GM12878 (cell line): ENCODE results near the gene MT1B. TPM values are rescaled to one million over a fixed set of nuclear protein-coding genes. Genes with fewer than 3 reads are reported as not detected.

Source experiments
- CEBPB ChIP-seq, 2 experiments: fragments of 150-350 bp in 1 of 2; IDR thresholded peaks; 2 replicates each; pipeline ENCODE4 v1.6.1; 2012 to 2014; ENCODE audit warnings: low read depth in 2 of 2, low read length in 2 of 2, borderline replicate concordance in 1 of 2, inconsistent platforms in 1 of 2
- CHD4 ChIP-seq: fragments of 200-600 bp; sonication (generic); IDR thresholded peaks from 2 replicates; pipeline ENCODE4 v1.6.1; 2016; ENCODE audit warnings: mild to moderate bottlenecking
- EED ChIP-seq: sonication (generic); IDR thresholded peaks from 2 replicates; pipeline ENCODE4 v1.6.1; 2016; ENCODE audit warnings: antibody characterized with exemption, low read depth
- FOXM1 ChIP-seq: IDR thresholded peaks from 2 replicates; pipeline ENCODE4 v1.6.1; 2012; ENCODE audit warnings: low read depth, mild to moderate bottlenecking, inconsistent platforms, low read length, moderate library complexity
- IKZF2 ChIP-seq, 2 experiments: fragments of 450-650 bp; IDR thresholded peaks; 2 replicates each; pipeline ENCODE4 v1.6.1; 2017; ENCODE audit warnings: mild to moderate bottlenecking in 2 of 2, moderate library complexity in 2 of 2
- NRF1 ChIP-seq: conservative IDR thresholded peaks from 2 replicates; pipeline ENCODE4 v1.6.1; 2011; ENCODE audit warnings: mild to moderate bottlenecking, low read depth, low read length, improper control_type of control experiment
- SMC3 ChIP-seq: IDR thresholded peaks from 2 replicates; pipeline ENCODE4 v1.6.1; 2011; ENCODE audit warnings: low read length, improper control_type of control experiment, borderline replicate concordance
- polyA plus RNA-seq, 11 experiments: library from polyadenylated mRNA; depleted of rRNA in 4 of 11; unstranded in 6 of 11; stranded (reverse) in 5 of 11; fragments of >200 nt; fragmentation: Nextera tagmentation in 4 of 11; fragmentation: Illumina TruSeq in 1 of 11; extraction: Ambion mirVana in 4 of 11; extraction: Trizol in 1 of 11; gene quantifications; 1 replicate in 1 of 11; 2 replicates in 10 of 11; pipeline versions ENCODE4 v1.2.1 to v1.2.3, GENCODE V29; 2011 to 2016; ENCODE audit warnings: inconsistent platforms in 2 of 11, missing spikeins in 2 of 11, low read depth in 1 of 11
- total RNA-seq, 4 experiments: library from RNA; depleted of rRNA in 3 of 4; stranded (reverse); fragments of >200 nt in 3 of 4; fragmentation: Illumina TruSeq in 1 of 4; extraction: Trizol in 1 of 4; gene quantifications; 2 replicates each; pipeline versions ENCODE4 v1.2.1 to v1.2.3, GENCODE V29; 2013 to 2021
- TF ChIP-seq, protein P1 (sequence below): fragments of 450-650 bp; IDR thresholded peaks from 2 replicates; pipeline ENCODE4 v1.6.1; 2016; ENCODE audit warnings: mild to moderate bottlenecking, moderate library complexity, borderline replicate concordance

MT1B gene
- total and polyA plus RNA-seq, 10 of the 15 experiments (the other 5 are each of a cell fraction or from before 2014, with no cell fraction given) = not detected

DNA sequence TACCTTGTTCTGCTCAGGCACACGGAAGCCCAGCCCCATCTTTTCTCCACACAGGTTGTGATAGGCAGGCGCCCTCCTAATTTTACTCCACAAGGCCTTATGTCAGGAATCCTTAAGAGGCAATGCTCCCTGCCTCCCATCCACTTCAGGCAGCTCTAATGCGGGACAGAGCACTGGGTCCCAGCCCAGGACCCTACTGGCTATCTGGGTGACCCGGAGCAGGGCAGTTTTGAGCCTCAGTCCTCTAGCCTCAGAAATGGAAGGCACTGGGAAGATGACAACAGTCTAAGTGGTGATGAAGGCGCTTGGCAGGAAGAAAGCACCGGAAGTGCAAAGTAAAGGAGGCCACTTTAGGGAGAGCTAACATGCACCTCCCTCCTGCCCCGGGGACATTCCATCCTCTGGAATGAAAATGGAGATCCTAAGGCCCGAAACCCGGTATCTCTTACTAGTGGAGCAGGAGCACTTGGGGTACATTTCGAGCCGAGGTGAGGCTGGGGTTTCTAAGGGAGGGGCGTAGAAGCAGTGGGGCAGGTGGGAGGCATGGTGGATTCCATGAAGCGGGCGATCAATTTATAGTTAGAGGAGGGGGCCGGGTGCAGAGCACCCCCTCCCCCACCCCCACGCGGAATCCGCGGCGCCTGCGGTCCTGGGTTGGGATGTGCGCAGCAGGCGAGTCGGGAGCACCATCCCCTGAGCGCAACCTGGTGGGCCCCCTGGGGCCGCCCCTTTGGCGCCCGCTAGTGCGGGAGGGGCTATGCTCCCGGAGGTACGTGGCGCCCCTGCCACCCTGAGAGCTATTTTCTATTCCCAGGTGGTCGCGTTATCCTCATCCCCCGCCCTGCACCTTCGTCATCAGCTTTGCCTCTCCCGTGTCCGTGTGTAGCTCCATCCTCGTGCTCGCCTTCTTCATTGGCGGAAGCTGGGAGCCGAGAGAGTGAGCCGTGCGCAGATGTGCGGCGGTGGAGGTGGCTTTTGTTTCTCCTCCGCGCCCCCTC, 11.0 kb downstream of the MT1B start (continued):
- TF ChIP-seq, protein P1, sequence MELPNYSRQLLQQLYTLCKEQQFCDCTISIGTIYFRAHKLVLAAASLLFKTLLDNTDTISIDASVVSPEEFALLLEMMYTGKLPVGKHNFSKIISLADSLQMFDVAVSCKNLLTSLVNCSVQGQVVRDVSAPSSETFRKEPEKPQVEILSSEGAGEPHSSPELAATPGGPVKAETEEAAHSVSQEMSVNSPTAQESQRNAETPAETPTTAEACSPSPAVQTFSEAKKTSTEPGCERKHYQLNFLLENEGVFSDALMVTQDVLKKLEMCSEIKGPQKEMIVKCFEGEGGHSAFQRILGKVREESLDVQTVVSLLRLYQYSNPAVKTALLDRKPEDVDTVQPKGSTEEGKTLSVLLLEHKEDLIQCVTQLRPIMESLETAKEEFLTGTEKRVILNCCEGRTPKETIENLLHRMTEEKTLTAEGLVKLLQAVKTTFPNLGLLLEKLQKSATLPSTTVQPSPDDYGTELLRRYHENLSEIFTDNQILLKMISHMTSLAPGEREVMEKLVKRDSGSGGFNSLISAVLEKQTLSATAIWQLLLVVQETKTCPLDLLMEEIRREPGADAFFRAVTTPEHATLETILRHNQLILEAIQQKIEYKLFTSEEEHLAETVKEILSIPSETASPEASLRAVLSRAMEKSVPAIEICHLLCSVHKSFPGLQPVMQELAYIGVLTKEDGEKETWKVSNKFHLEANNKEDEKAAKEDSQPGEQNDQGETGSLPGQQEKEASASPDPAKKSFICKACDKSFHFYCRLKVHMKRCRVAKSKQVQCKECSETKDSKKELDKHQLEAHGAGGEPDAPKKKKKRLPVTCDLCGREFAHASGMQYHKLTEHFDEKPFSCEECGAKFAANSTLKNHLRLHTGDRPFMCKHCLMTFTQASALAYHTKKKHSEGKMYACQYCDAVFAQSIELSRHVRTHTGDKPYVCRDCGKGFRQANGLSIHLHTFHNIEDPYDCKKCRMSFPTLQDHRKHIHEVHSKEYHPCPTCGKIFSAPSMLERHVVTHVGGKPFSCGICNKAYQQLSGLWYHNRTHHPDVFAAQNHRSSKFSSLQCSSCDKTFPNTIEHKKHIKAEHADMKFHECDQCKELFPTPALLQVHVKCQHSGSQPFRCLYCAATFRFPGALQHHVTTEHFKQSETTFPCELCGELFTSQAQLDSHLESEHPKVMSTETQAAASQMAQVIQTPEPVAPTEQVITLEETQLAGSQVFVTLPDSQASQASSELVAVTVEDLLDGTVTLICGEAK = no peak
- TF ChIP-seq CEBPB (IDR thresholded peaks at IDR 0.05; ENCODE audit: borderline replicate concordance in 1 of 2, low read depth in 2 of 2, low read length in 2 of 2) (no peak), FOXM1 (no peak), NRF1 (no peak), IKZF2 (IDR thresholded peaks at IDR 0.05) (no peak), SMC3 (no peak), EED (no peak), CHD4 (no peak)
